ENCODE data around the gene CAMK1G. TPM values are rescaled to one million over a fixed set of nuclear protein-coding genes. Genes with fewer than 3 reads are reported as not detected.

CAMK1G gene
- total RNA-seq, 1 donor from 2014 or later, result 0.13 TPM

DNA sequence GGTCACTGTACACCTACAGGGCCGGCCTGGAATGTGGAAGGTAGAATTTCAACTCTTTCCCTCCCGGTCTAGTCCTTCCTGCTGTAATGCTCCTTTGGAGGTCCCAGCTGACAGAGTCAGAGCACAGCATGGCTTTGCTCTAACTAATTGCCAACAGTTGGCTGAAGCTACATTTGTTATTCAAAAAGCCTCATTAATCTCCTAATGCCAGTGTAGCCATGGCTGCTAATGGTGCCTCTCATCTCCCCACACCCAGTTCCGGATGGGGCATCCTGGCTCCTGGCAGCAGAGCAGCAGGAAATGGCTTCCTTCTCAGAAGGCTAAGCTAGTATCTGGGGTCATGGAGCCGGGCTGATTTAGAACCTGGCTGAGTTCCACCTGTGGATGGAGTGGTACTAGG, 18.7 kb upstream of the CAMK1G start:
- no peak for DNase-seq (ENCODE audit: low spot score)
- ATAC-seq, result no peak

DNA sequence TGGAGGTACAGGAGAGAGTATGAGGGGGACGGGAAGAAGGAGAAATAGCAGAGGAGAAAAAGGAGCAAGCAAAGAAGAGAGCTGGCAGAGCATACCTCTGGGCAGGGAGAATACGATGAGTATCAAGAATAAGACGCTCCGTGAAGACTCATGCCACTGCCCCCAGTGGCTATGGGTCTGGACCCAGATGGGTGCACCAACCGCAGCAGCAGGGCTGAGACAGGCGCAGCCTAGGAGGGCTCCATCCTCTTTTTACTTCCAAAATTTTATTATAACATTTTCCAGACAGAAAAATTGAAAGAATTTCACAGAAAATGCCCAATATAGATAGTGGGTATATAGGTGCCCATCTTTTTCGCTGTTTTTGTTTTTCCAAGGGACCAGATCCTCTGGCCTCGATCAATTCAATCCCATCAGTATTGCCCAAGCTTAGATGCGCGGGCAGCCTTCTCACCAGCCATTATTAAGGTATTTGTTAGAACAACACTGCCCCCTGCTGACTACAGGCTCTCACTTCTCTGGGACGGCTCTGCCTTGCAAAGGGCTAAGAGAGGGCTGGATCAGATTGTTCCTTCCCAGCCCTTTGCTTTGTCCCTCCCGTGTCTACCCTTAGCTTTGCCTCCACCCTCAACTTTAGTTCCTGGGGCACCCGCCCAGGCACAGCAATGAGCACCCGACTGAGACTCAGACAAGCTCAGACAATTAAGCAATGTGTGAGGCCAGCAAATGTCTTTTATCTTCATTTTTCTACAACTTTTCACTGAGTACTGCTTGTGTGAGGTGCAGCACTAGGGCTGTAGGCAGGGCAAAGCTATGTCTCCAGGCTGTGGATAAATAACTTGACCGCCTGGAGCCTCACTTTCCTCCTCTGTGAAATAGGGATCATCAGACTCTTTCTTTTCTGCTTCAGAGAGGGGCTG, 17.5 kb upstream of the CAMK1G start:
- DNase-seq (ENCODE audit: low spot score) (peak; percentile 81), ATAC-seq (peak; percentile 97)

DNA sequence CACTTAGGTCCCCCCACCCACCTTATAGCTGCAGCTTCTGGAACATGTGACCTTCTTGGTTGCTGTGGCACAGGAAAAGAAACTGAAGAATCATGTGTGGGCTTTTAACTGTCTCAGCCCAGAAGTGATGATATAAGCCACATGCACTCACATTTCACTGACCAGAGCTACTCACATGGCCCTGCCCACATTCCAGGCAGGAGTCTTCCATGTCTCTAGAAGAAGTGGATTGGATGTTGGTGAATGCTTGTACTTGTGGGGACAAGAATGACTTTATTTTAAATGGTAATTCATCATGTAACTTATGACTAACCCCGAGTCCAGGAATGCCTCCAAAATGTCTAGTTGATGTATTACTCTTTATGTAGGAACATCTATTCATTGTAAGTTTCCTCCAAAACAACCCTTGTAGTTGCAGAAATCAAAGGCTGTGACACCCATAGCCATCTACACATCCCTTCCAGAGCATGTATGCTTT, 15.8 kb upstream of the CAMK1G start:
- ATAC-seq, result no peak
- no peak for DNase-seq (ENCODE audit: low spot score)

DNA sequence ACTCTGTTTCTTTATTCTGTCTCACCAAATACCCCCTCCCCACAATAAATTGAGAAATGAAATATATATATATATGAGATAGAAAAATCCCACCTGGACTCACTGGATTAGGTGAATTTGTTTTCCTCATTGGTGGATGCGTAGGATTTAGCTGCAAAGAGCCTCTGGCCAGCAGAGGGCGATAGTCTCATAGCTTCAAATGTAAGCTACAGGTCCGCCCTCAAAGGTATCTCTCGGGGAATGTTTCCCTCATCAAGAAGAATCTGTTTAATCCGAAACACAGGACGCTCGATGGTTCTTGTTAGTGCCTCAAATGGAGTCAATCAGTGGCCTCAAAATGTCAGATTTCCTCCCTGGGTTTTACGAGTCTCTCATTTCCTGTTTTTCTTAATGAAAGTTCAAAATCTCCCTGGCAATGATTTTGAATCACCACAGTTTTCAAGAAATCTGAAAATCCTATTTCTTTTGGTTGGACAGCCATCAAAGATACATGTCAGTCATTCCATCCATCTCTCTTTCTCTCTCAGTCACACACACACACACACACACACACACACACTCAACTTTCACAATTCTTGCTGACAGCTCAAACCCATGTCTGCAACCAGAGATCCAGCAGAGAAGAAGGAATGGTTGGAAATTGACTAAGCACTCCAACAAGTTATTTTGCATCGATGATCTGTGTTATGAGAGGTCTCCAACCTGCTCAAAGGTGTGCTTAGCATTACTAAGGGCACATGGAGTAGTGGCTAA, 13.9 kb upstream of the CAMK1G start:
- ATAC-seq (peak; percentile 86), DNase-seq (ENCODE audit: low spot score) (peak; percentile 71)

DNA sequence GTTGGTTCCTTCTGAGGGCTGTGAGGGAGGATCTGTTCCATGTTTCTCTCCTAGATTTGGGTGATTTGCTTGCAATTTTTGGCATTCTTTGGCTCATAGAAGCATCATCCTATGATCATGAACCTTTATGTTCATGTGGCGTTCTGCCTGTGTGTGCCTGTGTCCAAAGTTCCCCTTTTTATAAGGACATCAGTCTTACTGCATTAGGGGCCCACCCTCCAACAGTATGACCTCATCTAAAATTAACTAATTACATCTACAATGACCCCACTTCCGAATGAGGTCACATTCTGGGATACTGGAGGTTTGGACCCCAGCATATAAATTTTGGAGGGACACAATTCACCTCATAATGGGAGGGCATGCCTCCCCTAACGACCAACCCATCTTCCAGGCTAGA, 12.8 kb upstream of the CAMK1G start:
- ATAC-seq, result no peak
- no peak for DNase-seq (ENCODE audit: low spot score)

DNA sequence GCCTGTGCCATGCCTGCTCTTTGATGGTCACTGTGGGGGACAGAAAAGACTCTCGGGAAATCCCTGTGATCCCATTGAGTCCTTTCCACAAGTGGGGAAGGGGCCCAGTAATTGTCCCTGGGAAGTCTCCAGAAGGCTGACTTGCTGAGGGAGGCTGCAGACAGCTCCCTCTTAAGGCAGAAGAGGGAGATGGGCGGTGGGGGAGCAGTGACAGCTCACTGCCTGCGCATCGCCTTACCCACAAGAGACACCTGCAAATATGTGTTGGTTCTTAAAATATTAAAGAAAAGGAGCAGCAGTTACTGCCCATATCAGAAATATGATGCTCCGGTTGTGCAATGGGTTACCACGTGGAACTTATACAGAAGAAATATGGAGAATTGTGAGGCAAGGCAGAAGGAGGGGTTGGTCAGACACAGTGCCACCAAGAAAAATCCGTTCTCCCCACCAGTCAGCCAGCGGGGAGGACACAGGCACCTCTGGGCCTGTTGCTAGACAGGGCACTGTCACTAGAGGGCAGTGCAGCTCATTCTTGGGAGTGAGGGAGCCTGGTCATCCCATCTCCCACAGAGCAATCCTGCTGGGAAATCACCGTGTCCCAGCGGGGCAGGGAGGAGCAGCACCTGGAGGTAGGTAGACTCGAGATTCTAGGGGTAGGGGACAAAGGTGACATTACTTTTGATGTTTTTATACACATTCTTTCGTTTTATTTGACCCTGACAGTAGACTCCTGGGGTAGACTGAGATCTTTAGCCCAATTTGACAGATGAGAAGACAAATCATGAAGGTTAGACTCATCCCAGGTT, 6.9 kb upstream of the CAMK1G start:
- ATAC-seq (peak; percentile 100), DNase-seq (ENCODE audit: low spot score) (peak; percentile 81)

DNA sequence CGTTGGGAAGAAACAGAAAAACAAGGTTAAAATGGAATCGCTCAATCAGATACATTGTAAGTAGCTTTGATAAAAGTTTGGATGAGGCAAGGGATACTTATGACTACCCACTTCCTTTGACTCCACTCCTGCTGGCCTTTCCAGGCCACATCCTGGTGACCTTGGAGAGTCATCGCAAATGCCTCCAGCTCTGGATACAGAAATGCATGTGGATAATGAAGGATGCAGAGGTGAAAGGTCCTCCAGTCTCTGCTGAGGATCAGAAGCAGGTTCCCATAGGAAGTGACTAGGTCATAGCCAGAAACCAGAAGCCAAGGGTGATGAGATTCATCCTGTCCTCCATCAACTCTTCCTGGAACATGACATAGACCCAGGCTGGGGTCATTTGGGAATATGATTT, 6.2 kb upstream of the CAMK1G start:
- DNase-seq (ENCODE audit: low spot score) (no peak), ATAC-seq (no peak)

DNA sequence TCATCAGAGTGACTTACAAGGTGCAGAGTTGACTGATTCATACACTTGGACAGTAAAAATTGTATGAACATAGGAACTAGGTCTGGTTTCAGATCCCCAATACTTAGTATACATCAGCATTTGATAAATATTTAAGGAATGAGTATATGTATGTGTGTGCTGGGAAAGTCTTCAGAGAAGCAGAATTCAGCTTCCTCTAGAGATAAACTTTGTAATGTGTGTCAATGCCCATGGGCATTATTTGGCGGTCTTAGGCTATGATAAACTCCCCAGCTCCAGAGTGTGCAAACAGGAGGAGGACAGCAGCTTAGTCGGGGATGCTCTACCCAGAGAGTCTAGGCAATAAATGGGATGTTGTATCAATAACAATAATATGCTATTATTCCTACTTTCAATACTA, 2.9 kb upstream of the CAMK1G start:
- DNase-seq (ENCODE audit: low spot score) (no peak), ATAC-seq (no peak)

DNA sequence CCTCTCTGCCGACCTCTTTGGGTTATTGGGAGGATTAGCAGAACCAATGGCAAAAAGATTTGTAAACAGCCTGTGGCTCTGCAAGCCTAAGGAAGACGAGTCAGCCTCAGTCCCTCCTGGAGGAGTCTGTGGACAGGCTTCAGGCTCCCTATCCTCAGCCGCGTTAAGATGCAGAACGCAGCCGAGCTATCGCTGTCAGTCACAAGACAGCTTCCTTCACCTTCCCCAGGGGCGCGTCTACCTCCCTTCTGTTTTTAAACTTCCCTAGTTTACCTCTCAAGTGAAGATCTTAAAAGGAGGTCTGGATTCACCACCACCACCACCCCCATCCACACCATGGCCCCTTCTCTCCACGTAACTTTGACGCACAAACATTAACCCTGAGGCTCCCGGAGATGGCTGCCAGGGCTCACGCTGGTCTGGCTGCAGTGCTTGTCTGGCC, 738 bp downstream of the CAMK1G start:
- ATAC-seq (no peak), DNase-seq (ENCODE audit: low spot score) (no peak)

DNA sequence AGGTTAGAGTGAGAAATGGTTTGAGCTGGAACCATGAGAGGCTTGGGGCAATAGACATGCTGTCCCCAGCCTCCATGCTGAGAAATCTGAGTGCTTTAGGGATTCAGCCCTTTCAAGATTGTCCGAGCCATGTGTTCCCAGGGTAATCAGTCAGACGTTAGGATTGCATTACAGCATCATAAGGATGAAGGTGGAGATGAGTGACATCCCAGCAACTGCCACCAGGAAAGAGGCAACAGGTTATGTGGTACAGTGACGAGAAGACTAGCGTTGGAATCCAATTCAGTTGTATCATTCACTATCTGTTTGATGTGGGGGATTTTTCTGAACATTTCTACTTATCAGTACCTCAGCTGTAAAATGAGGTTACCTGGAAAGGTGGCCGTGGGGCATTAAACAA, 1.7 kb downstream of the CAMK1G start:
- DNase-seq (ENCODE audit: low spot score), result no peak
- ATAC-seq, result no peak

DNA sequence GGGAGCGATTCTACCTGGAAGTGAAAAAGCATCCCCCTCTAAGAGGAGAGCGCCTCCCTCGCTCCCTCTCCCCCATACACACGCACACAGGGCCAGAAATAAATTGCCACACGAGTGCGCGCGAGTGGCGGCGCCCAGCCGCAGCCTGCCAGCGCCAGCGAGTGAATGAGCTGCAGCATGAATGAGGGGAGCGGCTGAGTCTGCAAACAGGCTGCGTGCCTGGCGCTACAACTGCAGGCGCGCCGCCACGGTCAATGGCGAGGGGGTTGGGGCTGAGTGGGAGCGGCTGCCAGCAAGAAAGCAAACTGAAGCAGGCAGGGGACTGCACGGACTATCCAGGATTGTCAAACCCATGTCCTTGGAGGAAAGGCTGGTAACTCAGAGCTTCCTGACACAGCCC, 2.2 kb downstream of the CAMK1G start:
- ATAC-seq, result peak; percentile 76

DNA sequence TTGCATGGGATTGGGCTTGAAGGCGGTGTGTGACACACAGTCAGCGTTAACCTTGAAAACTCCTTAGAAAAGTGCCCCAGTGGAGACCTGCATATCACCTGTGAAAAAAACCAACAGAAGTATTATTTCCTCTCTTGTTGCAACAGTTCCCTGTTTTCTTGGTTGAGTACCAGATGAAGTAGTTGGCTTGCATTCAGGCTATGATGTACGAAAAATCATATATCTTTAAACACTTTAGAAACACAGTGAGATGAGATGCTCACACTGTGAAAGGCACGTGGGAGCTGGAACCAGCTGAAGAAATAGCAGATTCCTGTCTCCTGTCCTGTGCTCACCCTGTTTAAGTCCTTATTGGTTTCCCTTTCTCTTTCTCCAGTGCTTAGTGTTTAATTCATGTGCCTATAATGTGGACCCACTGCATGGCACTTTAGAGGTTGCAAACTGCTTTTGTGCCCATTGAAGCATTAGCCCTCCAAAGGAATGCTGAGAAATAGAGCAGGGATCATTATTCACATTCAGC, 2.8 kb downstream of the CAMK1G start:
- DNase-seq (ENCODE audit: low spot score) (no peak), ATAC-seq (no peak)

More for the DNA sequence above, 2.2 kb downstream of the CAMK1G start:
- DNase-seq (ENCODE audit: low spot score), result no peak

DNA sequence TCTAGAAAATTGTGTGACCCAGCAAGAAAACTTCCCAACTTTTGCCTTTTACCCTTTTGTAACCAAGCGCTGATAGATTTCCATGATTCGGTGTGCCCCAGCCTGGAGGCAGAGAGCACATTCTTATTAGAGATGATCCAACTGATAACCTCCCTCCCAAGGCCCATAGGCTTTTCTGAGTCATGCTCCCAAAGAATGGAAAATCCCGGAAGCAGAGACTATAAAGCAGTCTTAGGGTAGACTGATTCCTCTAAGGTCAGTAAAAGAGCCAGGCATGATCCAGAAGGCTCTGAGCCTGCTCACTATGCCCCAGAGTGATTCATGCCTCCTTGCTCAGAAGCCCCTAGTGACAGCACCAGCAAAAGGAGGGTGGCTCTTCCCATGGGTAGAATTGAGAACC, 4.3 kb downstream of the CAMK1G start:
- ATAC-seq (no peak), DNase-seq (ENCODE audit: low spot score) (no peak)

DNA sequence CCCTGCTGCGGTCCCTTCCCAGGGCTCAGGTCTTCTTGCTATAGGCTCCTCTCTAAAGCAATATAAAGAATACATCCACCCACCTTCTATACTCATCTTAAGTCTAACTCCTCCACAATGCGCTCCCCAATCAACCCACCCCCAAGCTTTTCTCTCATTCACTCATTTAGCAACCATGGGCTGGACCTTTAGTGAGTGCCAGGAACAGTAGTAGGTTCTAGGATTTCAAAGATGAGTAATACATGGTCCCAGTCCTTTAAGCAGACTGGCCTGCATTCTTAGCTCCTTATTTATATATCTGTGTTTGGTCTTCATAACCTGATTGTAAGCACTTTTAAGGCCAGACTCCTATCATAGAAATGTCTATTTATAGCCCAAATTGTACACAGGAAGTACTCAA, 5.9 kb downstream of the CAMK1G start:
- no peak for ATAC-seq

DNA sequence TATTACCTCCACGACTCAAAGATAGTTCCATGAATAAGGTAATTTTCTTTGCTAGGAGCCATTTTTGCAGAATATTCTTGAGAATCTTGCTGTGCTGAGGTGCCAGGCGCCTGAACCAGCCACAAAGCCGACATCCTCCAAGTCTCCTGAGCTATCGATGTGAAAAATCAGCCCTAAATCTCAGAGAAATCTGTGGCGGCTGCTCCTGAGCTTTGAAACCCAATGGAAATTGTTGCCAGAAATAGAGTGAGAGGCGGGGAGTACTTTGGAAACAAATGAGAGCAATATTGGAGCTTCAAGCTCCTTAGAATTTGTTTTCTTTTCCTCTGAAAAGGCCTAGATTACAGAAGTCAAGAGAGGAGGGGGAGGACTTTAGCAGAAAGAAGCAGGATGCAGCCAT, 6.3 kb downstream of the CAMK1G start:
- no peak for ATAC-seq
- no peak for DNase-seq (ENCODE audit: low spot score)

More for the DNA sequence above, 5.9 kb downstream of the CAMK1G start:
- DNase-seq (ENCODE audit: low spot score), result no peak

DNA sequence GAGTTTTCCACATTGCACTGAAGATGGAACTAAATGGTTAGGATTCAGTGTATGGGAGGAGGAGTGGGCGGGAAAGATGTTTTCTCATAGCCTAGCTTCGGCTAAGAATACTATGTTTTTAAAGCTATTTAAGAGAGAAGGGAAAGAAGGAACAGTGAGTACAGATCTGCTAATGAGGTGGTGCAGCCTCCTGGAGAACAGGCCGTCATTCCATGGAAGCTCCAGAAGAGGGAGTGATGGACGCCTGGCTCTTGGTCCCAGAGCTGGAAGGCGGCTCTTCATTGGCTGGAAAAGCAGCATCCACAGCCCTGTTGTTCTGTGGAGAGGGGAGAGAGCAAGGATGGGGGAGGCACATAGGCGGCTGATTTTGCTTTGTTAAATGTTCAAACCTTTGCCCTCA, 6.9 kb downstream of the CAMK1G start:
- ATAC-seq (peak; percentile 89), DNase-seq (ENCODE audit: low spot score) (no peak)

DNA sequence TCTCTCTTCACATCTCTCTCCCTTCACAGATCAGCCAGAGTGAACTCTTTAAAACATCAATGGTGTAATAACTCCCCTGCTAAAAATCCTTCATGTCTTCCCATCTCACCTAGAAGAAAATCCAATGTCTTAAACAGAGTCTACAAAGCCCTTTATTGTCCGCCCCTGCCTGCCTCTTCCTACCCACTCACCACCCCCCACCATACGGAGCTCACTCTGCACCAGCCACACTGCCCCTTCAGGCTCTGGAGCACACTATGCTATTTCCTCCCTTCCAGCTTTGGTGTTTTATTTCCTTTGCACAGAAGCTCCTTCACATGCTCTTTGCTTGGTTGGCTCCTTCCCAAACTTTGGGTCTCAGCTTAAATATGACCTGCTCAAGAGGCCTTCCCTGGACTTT, 10.2 kb downstream of the CAMK1G start:
- no peak for ATAC-seq
- no peak for DNase-seq (ENCODE audit: low spot score)

DNA sequence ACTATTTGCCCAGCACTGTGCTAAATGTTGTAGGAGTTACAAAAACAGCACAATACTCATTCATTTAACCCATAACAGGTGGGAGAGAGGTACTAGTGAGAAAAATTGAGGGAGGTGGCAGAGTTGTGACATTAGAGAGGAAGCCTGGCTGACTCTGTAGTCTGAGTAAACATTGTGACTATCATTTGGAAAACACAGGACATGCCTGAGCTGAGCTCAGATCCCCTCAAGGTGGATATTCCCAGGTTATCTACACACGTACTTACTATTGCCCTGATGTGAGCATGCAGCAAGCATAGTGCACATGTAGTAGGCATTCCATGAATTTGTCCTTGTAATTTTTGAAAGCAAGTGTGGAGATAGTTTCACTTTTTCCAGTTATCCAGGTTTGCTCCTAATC, 10.9 kb downstream of the CAMK1G start:
- DNase-seq (ENCODE audit: low spot score) (no peak), ATAC-seq (peak; percentile 36)

DNA sequence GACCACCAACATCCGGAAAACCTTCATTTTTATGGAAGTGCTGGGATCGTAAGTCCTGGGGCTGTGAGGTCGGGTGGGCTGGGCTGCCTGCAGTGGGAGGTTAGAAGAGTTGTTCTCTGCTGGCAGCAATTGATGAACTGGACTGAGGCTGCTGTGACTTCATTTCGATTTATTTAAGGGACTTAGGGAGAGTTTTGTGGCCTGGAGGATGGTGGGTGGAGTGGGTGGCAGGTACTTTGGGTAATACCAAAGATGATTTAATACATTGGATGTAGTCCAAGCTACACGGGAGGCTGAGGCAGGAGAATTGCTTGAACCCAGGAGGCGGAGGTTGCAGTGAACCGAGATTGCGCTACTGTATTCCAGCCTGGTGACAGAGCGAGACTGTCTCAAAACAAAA, 11.5 kb downstream of the CAMK1G start:
- no peak for DNase-seq (ENCODE audit: low spot score)
- no peak for ATAC-seq

DNA sequence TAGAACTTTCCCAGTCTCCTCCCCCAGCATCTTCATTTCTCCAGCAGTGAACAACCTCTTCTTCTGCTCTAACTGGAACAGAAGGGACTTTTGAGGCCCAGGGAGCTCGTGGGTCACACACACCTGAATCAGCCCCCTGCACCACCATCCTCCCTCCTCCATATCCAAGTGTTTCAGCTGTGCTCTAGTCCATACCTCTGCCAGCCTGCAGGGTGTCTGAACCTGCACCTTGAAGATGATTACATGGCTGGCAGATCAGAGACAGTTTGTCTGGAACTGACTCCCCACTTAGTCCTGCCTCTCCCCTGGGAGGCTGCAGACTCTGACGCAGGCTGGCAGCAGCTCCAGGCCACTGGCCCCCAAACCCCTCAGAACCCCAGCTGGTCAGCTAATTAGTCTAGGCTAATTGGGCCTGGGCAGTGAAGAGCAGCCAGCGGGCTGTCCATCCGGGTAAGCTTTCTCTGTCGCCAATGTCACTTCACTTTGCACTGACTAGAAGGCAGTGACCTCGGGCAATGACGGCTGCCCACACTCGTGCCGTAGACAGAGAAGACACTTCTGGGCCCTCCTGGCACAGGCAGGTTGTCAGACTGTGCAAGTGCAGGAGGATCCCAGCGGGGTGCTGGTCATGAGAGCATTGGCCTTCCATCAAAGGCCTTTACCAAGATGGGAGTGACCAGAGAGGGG, 12.2 kb downstream of the CAMK1G start:
- no peak for DNase-seq (ENCODE audit: low spot score)
- no peak for ATAC-seq
